SK-N-SH treated with all-trans-retinoic acid at 6 μM for 48 hours (cell line): ENCODE measurements around the gene RNPEP.

Source experiments
- TOX ChIP-seq: fragments of 250-450 bp; sonication (Bioruptor Pico); IDR thresholded peaks from 2 replicates; pipeline ENCODE4 v1.8.0; 2021; ENCODE audit warnings: mild to moderate bottlenecking, moderate library complexity, borderline replicate concordance
- ZNF70 ChIP-seq: fragments of 450-650 bp; formaldehyde crosslinking; IDR thresholded peaks from 2 replicates; pipeline ENCODE4 v1.5.0; 2020; ENCODE audit warnings: mild to moderate bottlenecking, moderate library complexity

DNA sequence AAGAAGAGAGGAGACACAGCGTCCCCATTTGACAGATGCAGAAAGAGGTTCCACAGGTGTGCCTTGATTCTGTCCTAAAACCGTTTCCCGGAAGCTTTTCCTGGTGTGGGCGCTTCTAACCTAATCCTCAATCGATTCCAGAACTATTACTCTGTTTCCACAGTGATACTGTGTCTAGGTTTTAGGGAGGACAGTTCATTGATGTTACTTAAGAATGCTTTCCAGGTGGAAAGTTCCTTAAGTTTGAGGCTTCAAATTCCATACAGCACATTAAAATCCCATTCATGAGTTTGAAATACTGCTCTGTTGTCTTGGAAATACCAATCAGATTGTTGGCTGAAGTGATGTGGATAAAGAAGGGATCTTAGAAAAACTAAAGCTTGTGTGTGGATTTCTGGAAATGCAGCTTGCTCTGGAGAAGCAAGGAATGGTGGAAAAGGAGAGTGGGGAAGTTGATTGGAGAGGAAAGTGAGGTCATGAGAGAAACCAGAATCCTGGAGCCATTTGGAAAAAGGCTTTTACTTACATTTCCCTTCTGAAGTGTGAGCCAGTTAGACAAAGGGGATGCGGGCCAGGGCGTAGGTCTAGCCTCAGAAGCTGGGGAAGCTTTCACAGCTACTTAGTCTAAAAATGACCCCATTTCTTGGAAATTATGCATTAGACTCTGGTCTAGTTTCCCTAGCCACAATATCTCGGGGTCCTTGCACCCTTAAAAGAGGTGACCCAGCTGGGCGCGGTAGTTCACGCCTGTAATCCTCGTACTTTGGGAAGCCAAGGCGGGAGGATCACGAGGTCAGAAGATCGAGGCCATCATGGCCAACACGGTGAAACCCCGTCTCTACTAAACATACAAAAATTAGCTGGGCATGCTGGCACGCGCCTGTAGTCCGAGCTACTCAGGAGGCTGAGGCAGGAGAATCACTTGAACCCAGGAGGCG lies 34.6 kb downstream of the RNPEP start:
- TF ChIP-seq ZNF70 (CRISPR knock-in tag) (no peak), TOX (CRISPR knock-in tag) (no peak)
